ENCODE data around the gene ANKRD63. TPM values are rescaled to one million over a fixed set of nuclear protein-coding genes. Genes with fewer than 3 reads are reported as not detected.
A peak's percentile ranks its signal among the peaks of the same experiment; 100 is the strongest.

Gene ANKRD63
- total and polyA plus RNA-seq, 2 experiments from 2014 or later: 0.30 to 0.47 TPM

DNA sequence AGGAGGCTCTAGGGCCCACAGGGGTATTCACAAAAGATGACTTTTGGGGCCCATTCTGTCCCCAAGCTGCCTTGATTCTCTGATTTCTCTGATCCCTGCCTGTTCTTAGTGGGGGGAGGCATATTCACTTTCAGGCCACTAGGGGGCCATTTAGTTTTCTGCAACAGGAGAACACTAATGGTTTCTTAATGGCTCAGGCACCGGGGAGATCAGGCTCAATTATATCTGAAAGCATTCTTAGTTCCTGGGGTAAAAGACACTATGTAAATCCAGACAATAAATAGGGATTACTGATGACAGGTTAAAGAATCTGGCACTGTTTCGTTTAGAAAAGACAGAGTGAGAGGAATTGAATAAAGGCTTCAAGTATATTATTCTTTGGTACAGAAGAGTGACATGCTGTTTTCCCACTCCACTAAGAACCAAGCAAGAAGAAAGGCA, 38.1 kb upstream of the ANKRD63 start:
- no peak overlapping the region for H3K27ac ChIP-seq
- 1% methylated on average over 2 of the region's 2 CpGs for WGBS (ENCODE audit: low lambda C conversion rate, missing lambda C conversion rate)
- no peak overlapping the region for H3K4me3 ChIP-seq
- no peaks in the 10 kb centered on the region for H3K9me2 ChIP-seq (replicated peaks; ENCODE audit: insufficient read depth)
- H3K79me2 ChIP-seq: peaks cover 13% of the 10 kb centered on the region
- no peak overlapping the region for H3K4me2 ChIP-seq
- no peak overlapping the region for H2AFZ ChIP-seq
- H3K4me1 ChIP-seq (ENCODE audit: insufficient read depth): peaks cover 12% of the 10 kb centered on the region
- no peaks in the 10 kb centered on the region for H3K9me3 ChIP-seq (ENCODE audit: low read depth)
- no peaks in the 10 kb centered on the region for H4K20me1 ChIP-seq (ENCODE audit: insufficient read depth, poor library complexity, severe bottlenecking)
- DNase-seq (ENCODE audit: low spot score): peak; percentile 83
- no peaks in the 10 kb centered on the region for H3K36me3 ChIP-seq (replicated peaks; ENCODE audit: insufficient read depth, low read depth)
- TF ChIP-seq EZH2 (IDR thresholded peaks at IDR 0.05; ENCODE audit: borderline replicate concordance) (no peak), EZH2phosphoT487 (IDR thresholded peaks at IDR 0.05; ENCODE audit: low read depth, severe bottlenecking, unreplicated experiment) (no peak), CTCF (IDR thresholded peaks at IDR 0.05; ENCODE audit: poor library complexity) (peak; percentile 79)
- H3K27me3 ChIP-seq: no peaks in the 10 kb centered on the region

GRCh38 chr15:40320409-40320808, 37.5 kb upstream of the ANKRD63 start:
- H3K27me3 ChIP-seq: no peaks in the 10 kb centered on the region
- WGBS (ENCODE audit: low lambda C conversion rate, missing lambda C conversion rate): 65% methylated on average over 1 of the region's 1 CpG
- no peak overlapping the region for H3K4me3 ChIP-seq
- H3K27ac ChIP-seq: no peak overlapping the region
- no peaks in the 10 kb centered on the region for H4K20me1 ChIP-seq (ENCODE audit: insufficient read depth, poor library complexity, severe bottlenecking)
- no peaks in the 10 kb centered on the region for H3K36me3 ChIP-seq (replicated peaks; ENCODE audit: insufficient read depth, low read depth)
- H3K79me2 ChIP-seq: peaks cover 10% of the 10 kb centered on the region
- no peak for TF ChIP-seq CTCF (IDR thresholded peaks at IDR 0.05; ENCODE audit: poor library complexity)
- no peak for TF ChIP-seq EZH2phosphoT487 (IDR thresholded peaks at IDR 0.05; ENCODE audit: low read depth, severe bottlenecking, unreplicated experiment)
- no peak for TF ChIP-seq EZH2 (IDR thresholded peaks at IDR 0.05; ENCODE audit: borderline replicate concordance)
- H3K9me3 ChIP-seq (ENCODE audit: low read depth): no peaks in the 10 kb centered on the region
- no peak for DNase-seq (ENCODE audit: low spot score)
- no peak overlapping the region for H2AFZ ChIP-seq
- H3K4me2 ChIP-seq: no peak overlapping the region
- peaks cover 12% of the 10 kb centered on the region for H3K4me1 ChIP-seq (ENCODE audit: insufficient read depth)
- H3K9me2 ChIP-seq (replicated peaks; ENCODE audit: insufficient read depth): no peaks in the 10 kb centered on the region

GRCh38 chr15:40317580-40317979, 34.7 kb upstream of the ANKRD63 start:
- 83% methylated on average over 4 of the region's 4 CpGs for WGBS (ENCODE audit: low lambda C conversion rate, missing lambda C conversion rate)
- H3K36me3 ChIP-seq (replicated peaks; ENCODE audit: insufficient read depth, low read depth): no peaks in the 10 kb centered on the region
- no peaks in the 10 kb centered on the region for H4K20me1 ChIP-seq (ENCODE audit: insufficient read depth, poor library complexity, severe bottlenecking)
- no peak for DNase-seq (ENCODE audit: low spot score)
- no peaks in the 10 kb centered on the region for H3K27me3 ChIP-seq
- no peaks in the 10 kb centered on the region for H3K4me1 ChIP-seq (ENCODE audit: insufficient read depth)
- H3K4me3 ChIP-seq: no peak overlapping the region
- H3K9me2 ChIP-seq (replicated peaks; ENCODE audit: insufficient read depth): no peaks in the 10 kb centered on the region
- no peaks in the 10 kb centered on the region for H3K9me3 ChIP-seq (ENCODE audit: low read depth)
- no peak overlapping the region for H3K27ac ChIP-seq
- H2AFZ ChIP-seq: no peak overlapping the region
- H3K4me2 ChIP-seq: no peak overlapping the region
- H3K79me2 ChIP-seq: no peaks in the 10 kb centered on the region
- TF ChIP-seq EZH2phosphoT487 (IDR thresholded peaks at IDR 0.05; ENCODE audit: low read depth, severe bottlenecking, unreplicated experiment) (no peak), EZH2 (IDR thresholded peaks at IDR 0.05; ENCODE audit: borderline replicate concordance) (no peak), CTCF (IDR thresholded peaks at IDR 0.05; ENCODE audit: poor library complexity) (no peak)

GRCh38 chr15:40316931-40317330, 34.1 kb upstream of the ANKRD63 start:
- Histone ChIP-seq H3K36me3 (replicated peaks; ENCODE audit: insufficient read depth, low read depth) (no peaks in the 10 kb centered on the region), H4K20me1 (ENCODE audit: insufficient read depth, poor library complexity, severe bottlenecking) (no peaks in the 10 kb centered on the region), H3K4me2 (no peak overlapping the region), H3K79me2 (no peaks in the 10 kb centered on the region), H3K27ac (no peak overlapping the region), H3K4me3 (no peak overlapping the region), H3K27me3 (peaks cover 5% of the 10 kb centered on the region), H2AFZ (no peak overlapping the region), H3K4me1 (ENCODE audit: insufficient read depth) (no peaks in the 10 kb centered on the region), H3K9me2 (replicated peaks; ENCODE audit: insufficient read depth) (no peaks in the 10 kb centered on the region), H3K9me3 (ENCODE audit: low read depth) (no peaks in the 10 kb centered on the region)
- TF ChIP-seq CTCF (IDR thresholded peaks at IDR 0.05; ENCODE audit: poor library complexity): no peak
- TF ChIP-seq EZH2 (IDR thresholded peaks at IDR 0.05; ENCODE audit: borderline replicate concordance): no peak
- TF ChIP-seq EZH2phosphoT487 (IDR thresholded peaks at IDR 0.05; ENCODE audit: low read depth, severe bottlenecking, unreplicated experiment): no peak
- DNase-seq (ENCODE audit: low spot score): no peak
- 67% methylated on average over 3 of the region's 3 CpGs for WGBS (ENCODE audit: low lambda C conversion rate, missing lambda C conversion rate)

Data from hepatocyte (in vitro differentiated cells).